Heart right ventricle (tissue), 16 donors: Measurements from ENCODE around the gene IDH2. TPM values are rescaled to one million over a fixed set of nuclear protein-coding genes. Genes with fewer than 3 reads are reported as not detected.

ENCODE experiments used
- ATAC-seq, 8 donors: fragments of 200-7000 bp; cut with Tn5 transposase; one replicate each; pipeline ENCODE4 v1.9.1; 2020; ENCODE audit warnings: mild to moderate bottlenecking in 8 of 8, moderate library complexity in 8 of 8, moderate number of reproducible peaks in 1 of 8
- DNase-seq, 2 donors: peaks; one replicate each; pipeline ENCODE4 v3.0.0-alpha.2; 2020
- H3K27ac ChIP-seq, 10 donors: fragments of 200-600 bp; sonication (generic) in 2 of 10; one replicate each; pipeline versions ENCODE4 v1.5.0 to v1.8.0; 2020 to 2022; ENCODE audit warnings: mild to moderate bottlenecking in 3 of 10
- H3K27me3 ChIP-seq, 7 donors: fragments of 200-600 bp; one replicate each; pipeline ENCODE4 v1.8.0; 2021 to 2022; ENCODE audit warnings: mild to moderate bottlenecking in 2 of 7
- H3K36me3 ChIP-seq, 9 donors: fragments of 200-600 bp; sonication (generic) in 1 of 9; one replicate each; pipeline versions ENCODE4 v1.5.0 to v1.8.0; 2020 to 2022; ENCODE audit warnings: mild to moderate bottlenecking in 2 of 9
- H3K4me1 ChIP-seq, 9 donors: fragments of 200-600 bp; sonication (generic) in 1 of 9; one replicate each; pipeline versions ENCODE4 v1.5.0 to v1.8.0; 2020 to 2022; ENCODE audit warnings: mild to moderate bottlenecking in 4 of 9
- H3K4me3 ChIP-seq, 10 donors: fragments of 200-600 bp; sonication (generic) in 2 of 10; one replicate each; pipeline versions ENCODE4 v1.5.0 to v1.8.0; 2020 to 2022; ENCODE audit warnings: mild to moderate bottlenecking in 7 of 10, moderate library complexity in 2 of 10
- H3K9me3 ChIP-seq, 11 donors: fragments of 200-600 bp in 10 of 11; sonication (generic) in 2 of 11; one replicate each; pipeline versions ENCODE4 v1.5.0 to v1.8.0; 2013 to 2022; ENCODE audit warnings: mild to moderate bottlenecking in 2 of 11, control low read depth in 1 of 11, moderate library complexity in 1 of 11
- CTCF ChIP-seq, 9 donors: fragments of 200-600 bp; sonication (generic) in 2 of 9; IDR thresholded peaks; one replicate each; pipeline versions ENCODE4 v1.5.0 to v1.8.0; 2021 to 2022; ENCODE audit warnings: antibody characterized with exemption in 9 of 9, mild to moderate bottlenecking in 5 of 9, moderate library complexity in 1 of 9
- WGBS, 2 donors: extraction: QIAGEN DNeasy Blood & Tissue Kit; methylation state at CpG; one replicate each; pipeline ENCODE4 v1.1.7; 2013; ENCODE audit warnings: inconsistent platforms in 1 of 2; 5-methylcytosine and 5-hydroxymethylcytosine counted together
- intact Hi-C, 10 donors: fragments of 100-400 bp; cut with DNase I; formaldehyde crosslinking; loops; one replicate each; pipeline versions ENCODE4 v1.11.1 to v1.14.2; 2022
- polyA plus RNA-seq, 2 donors: library from polyadenylated mRNA; stranded (reverse); fragments of 200-250 nt; gene quantifications; one replicate each; pipeline ENCODE4 v1.2.3, GENCODE V29; 2013
- total RNA-seq, 10 donors: library from RNA; stranded (reverse); fragmentation: NEBNext Ultra II Directional in 3 of 10; extraction: Animal tissue kit (Norgen Biotek cat#: 25700) in 3 of 10; gene quantifications; one replicate each; pipeline versions ENCODE4 v1.2.1 to v1.2.4, GENCODE V29; 2021 to 2023
- donor health status: Arrhythmogenic right ventricular cardiomyopathy.
- donor health status: ischemic (EF 13 %, LVEDD 7.1; RV severe dilation, severe dysfunction).
- donor health status: healthy with polysubstance abuse.
- donor health status: DM: no; HTN: yes; CAD: no.
- donor health status: DM: no; HTN: no; CAD: no.
- donor health status: ischemic (EF 25% LVEDD 6.9; RV normal size, moderate dysfunction).
- donor health status: ischemic (EF 25% LVEDD 5.7; RV mildly dilated, moderate dysfunction).
- donor health status: healthy.
- donor health status: DM: yes; HTN: yes; CAD: no.
- donor health status: Ischemic cardiomyopathy.
- donor health status: ischemic (EF 35%, LVEDD 5.7; RV mildly dilated, moderate dysfunction).
- donor health status: nonischemic (EF 11% LVEDD 7.7; RV severe dilation, severe dysfunction).
- donor health status: DM: yes; HTN: yes; CAD: no.
- donor health status: PGD.
- donor health status: ischemic (EF 29% LVEDD 5.4; RV normal size, mild dysfunction).
- donor health status: nonischemic (EF 23%, LVEDD 6.1; RV moderate dilation, normal function).

Gene IDH2
- total and polyA plus RNA-seq, 12 donors: 279 to 1,135 (median 923) TPM

GRCh38 chr15:90130291-90130690 is 28.0 kb upstream of the IDH2 start:
- 93 to 96% methylated on average over 8 of the region's 8 CpGs for WGBS, 2 donors
- Histone ChIP-seq H3K4me1 (peaks cover 0 to 19% (median 4%) of the 10 kb centered on the region in 9 donors), H3K27ac (no peak overlapping the region), H3K9me3 (no peaks in the 10 kb centered on the region), H3K4me3 (no peak overlapping the region), H3K36me3 (no peaks in the 10 kb centered on the region), H3K27me3 (peaks cover 0 to 3% (median 0%) of the 10 kb centered on the region in 7 donors)
- intact Hi-C loops: no loop called here
- TF ChIP-seq CTCF (IDR thresholded peaks at IDR 0.05): no peak
- DNase-seq (no peak), ATAC-seq (no peak)

GRCh38 chr15:90126596-90127435 is 24.5 kb upstream of the IDH2 start:
- ATAC-seq: peak; percentile 70 to 96 (median 90)
- DNase-seq: peak; percentile 67 to 71
- Histone ChIP-seq H3K4me1 (peaks cover 0 to 19% (median 4%) of the 10 kb centered on the region in 9 donors), H3K9me3 (no peaks in the 10 kb centered on the region), H3K27ac (peak overlapping the region; percentile 17 to 89 (median 80)), H3K27me3 (peaks cover 0 to 3% (median 0%) of the 10 kb centered on the region in 7 donors), H3K36me3 (no peaks in the 10 kb centered on the region), H3K4me3 (no peak overlapping the region)
- TF ChIP-seq CTCF (IDR thresholded peaks at IDR 0.05): no peak
- WGBS, 2 donors: 7 to 22% methylated on average over 10 of the region's 10 CpGs
- intact Hi-C loops: loop anchor here in 2 of 10 donors (2.0 kb wide), 1 partner anchor 20 kb away; no protein-coding TSS in a partner anchor

- intact Hi-C loops: loop anchor here in 2 of 10 donors (2.0 kb wide), 1 partner anchor 19 kb away; no protein-coding TSS in a partner anchor
- Histone ChIP-seq H3K9me3 (no peaks in the 10 kb centered on the region), H3K4me1 (peaks cover 0 to 19% (median 4%) of the 10 kb centered on the region in 9 donors), H3K4me3 (no peak overlapping the region), H3K27ac (peak overlapping the region in 9 of 10 donors; percentile 17 to 89 (median 81)), H3K27me3 (peaks cover 0 to 3% (median 0%) of the 10 kb centered on the region in 7 donors), H3K36me3 (no peaks in the 10 kb centered on the region)
- ATAC-seq: peak in 2 of 8 donors; percentile 9 to 14
- 59 to 60% methylated on average over 6 of the region's 6 CpGs for WGBS, 2 donors
- no peak for DNase-seq
- no peak for TF ChIP-seq CTCF (IDR thresholded peaks at IDR 0.05)
These were observed 23.8 kb upstream of the IDH2 start for GRCh38 chr15:90126022-90126421.

GRCh38 chr15:90124507-90124906 is 22.2 kb upstream of the IDH2 start:
- Histone ChIP-seq H3K4me1 (peaks cover 0 to 19% (median 4%) of the 10 kb centered on the region in 9 donors), H3K27ac (no peak overlapping the region), H3K9me3 (no peaks in the 10 kb centered on the region), H3K36me3 (no peaks in the 10 kb centered on the region), H3K4me3 (no peak overlapping the region), H3K27me3 (peaks cover 0 to 3% (median 0%) of the 10 kb centered on the region in 7 donors)
- ATAC-seq (no peak), DNase-seq (no peak)
- no peak for TF ChIP-seq CTCF (IDR thresholded peaks at IDR 0.05)
- intact Hi-C loops: no loop called here
